ENCODE measurements around the gene FILIP1.

Gene FILIP1

GRCh38 chr6:75307364-75308004 is 186.1 kb downstream of the FILIP1 start:
- no peak for FAIRE-seq

GRCh38 chr6:75306064-75306463 is 187.5 kb downstream of the FILIP1 start:
- no peak for FAIRE-seq
- no peak for DNase-seq (ENCODE audit: extremely low spot score, insufficient read length, low read depth)

More at GRCh38 chr6:75307364-75308004, 186.1 kb downstream of the FILIP1 start:
- DNase-seq (ENCODE audit: extremely low spot score, insufficient read length, low read depth) = no peak

DNA sequence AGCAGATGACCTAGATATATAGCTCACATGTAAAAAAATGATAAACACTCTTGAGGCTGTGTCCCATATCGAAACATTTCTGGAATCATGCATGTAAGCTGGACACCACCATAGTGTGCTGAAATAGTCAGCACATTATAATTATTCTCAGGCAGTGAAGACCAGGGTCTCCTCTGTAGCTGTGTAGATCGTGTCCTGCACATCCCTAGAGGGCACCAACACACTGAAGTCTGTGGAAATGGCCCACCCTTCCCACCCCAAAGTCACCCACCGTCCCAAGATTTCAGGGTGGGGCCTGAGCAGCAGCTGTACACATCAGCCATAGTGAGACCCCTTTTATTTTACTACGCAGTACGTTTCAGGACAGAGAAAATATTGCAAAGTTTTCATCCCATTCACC is 188.0 kb downstream of the FILIP1 start:
- no peak for FAIRE-seq
- DNase-seq (ENCODE audit: extremely low spot score, insufficient read length, low read depth) = no peak

DNA sequence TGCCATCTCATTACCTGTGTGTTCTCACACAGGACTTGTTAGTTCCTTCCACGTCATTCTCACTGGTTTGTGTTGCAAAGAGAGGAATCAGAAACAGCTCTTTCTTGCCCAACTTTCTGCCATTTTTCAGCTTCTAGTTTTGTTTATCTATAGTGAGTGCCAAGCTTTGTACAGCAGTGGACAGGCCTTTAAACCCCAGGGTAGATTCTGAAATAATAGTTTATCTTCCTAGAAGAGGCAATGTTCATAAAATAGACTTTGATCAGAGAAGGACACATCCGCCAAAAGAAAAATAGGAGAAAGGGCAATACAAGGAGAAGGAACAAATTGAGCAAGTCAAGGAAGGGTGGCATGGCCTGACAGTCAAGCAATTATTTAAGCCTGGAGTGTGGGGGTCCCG is 191.3 kb downstream of the FILIP1 start:
- DNase-seq (ENCODE audit: extremely low spot score, insufficient read length, low read depth) (no peak), FAIRE-seq (no peak)

- DNase-seq (ENCODE audit: extremely low spot score, insufficient read length, low read depth) (no peak), FAIRE-seq (no peak)
Observed at GRCh38 chr6:75301537-75301936, 192.1 kb downstream of the FILIP1 start.

DNA sequence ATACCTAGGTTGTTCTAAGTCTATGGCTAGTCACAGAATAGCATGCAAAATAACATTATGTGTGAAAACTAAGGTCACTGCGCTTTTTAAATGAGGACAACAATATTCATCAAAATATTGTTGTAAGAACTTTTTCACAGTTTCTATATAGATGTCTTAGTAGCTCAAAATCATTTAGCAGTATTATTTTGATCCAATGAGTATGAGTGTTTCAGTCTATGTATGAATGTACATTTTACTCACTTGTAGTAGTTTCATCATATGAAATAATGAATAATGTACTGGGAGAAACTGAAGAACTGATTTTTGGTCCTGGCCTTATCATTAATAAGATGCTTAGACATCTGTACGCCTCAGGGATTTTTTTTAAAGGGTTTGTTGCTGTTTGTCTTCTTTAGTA is 192.5 kb downstream of the FILIP1 start:
- DNase-seq (ENCODE audit: extremely low spot score, insufficient read length, low read depth) = no peak
- no peak for FAIRE-seq

DNA sequence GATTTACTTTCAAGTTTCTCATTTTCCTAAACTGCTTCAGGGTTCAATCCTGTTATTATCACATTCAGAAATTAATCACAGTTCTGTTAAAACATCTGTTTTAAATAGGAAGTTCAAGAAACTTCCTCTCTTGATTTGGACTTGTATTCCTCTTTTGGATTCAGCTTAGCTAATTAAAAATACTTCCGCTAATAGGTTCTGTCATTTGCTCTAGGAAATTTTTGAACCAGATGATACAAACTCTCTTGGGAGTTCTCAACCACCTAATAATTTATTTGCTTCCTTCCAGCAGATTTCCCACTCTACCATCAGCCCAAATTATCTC is 193.1 kb downstream of the FILIP1 start:
- FAIRE-seq = no peak
- no peak for DNase-seq (ENCODE audit: extremely low spot score, insufficient read length, low read depth)

DNA sequence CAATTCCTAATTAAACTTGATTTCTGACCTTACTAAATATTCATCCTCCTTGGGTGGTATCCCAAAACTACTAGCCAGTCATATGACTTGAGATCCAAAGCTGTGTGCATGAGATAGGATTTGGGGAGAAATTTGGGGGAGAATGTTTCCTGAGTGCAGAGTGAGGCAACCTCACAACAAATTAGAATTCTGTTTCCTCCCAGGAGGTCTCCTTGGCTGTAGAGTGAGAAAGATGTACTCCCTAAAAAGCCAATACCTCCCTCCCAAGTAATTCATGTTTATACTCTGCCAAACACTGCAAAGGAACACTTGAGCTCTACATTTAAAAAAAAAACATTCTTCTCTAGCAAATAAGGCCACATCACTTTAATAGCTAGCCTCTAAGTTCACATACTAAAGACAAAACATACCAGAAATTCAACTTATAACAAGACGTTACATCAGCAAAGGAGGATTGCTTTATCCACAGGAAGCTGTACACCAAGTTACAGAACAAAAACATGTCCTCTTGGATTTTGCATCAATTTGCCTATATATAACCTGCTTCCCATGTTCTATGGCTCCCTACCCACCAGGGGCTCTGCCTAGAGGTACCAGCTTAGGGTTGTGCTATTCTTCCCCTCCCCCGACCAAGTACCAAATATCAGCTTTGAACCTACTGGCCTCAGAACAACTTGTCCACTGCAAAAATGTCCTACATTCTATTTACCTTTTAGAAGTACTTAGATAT is 193.6 kb downstream of the FILIP1 start:
- FAIRE-seq (no peak), DNase-seq (ENCODE audit: extremely low spot score, insufficient read length, low read depth) (no peak)

- DNase-seq (ENCODE audit: extremely low spot score, insufficient read length, low read depth) (peak; percentile 9), FAIRE-seq (peak; percentile 63)
Observed at GRCh38 chr6:75296811-75297779, 196.5 kb downstream of the FILIP1 start.

GRCh38 chr6:75292555-75292954 is 201.0 kb downstream of the FILIP1 start:
- FAIRE-seq (no peak), DNase-seq (ENCODE audit: extremely low spot score, insufficient read length, low read depth) (no peak)

DNA sequence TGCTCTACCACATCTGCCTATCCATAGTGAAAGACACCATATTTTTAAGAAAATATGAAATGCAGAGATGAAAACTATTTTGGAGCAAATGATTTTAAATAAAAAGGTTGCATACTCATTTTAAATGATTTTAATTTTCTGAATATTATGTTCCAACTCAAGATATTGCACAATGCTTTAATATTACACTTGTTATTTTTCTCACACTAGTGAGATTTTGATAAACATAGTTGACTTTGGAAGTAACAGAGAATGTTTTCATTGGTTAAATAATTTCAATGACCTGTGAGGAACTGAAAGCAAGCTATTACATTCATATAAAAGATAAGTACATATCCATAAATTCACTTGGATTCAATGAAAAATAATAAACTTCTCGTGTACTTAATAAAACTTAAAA is 201.9 kb downstream of the FILIP1 start:
- no peak for FAIRE-seq
- no peak for DNase-seq (ENCODE audit: extremely low spot score, insufficient read length, low read depth)

DNA sequence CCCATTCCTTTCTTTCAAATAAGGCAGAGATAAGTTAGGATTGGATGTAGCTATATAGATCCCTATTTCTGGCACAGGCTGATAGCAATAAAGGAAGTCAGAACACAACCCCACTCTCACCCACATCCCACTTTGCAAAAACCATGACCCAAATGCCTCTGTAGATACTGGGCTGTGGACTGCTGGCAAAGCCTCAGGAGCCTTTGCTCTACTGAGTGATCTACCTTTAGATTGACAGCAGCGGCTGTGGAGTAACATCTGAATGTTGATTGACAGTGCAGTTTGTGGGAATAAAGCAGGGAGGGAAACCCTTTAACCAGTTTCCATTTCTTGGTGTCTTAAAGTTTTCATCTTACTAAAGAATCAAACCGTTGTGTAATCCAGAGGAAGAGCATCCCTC is 202.3 kb downstream of the FILIP1 start:
- DNase-seq (ENCODE audit: extremely low spot score, insufficient read length, low read depth) (no peak), FAIRE-seq (no peak)

DNA sequence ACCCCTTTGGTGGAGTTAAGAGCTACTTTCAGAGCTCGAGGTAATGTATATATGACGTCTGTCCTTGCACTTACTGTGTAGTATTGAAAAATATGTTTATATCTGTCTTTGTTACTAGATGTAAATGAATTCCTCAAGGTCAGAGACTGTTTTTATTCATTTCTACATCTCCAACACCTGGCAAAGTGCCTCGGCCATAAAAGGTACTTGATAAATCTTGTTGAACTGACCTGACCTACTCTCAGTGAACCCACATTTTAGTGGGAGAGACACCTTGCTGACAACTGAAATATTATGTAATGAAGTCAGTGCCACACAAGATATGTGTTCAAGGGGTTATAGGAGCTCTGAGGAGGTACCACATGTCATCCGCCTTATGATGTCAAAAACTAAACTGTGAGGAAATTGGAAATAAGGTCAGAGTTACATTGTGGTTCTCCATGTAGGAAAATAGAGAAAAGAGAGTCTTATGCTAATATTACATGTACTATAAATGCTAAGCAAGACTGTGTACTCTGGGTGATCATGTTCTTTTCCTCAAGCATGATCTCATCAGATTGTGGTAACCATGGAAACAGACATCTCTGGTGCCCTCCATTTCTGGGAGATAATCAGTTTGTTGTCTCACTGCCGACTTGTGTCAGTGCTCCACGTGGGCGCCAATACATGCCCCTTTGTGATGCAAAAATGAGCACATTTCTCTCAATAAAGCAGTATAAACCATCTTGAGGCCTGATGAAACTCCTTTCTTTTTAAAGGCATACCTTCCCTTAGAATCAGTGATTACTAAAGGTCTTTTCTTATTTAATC is 203.3 kb downstream of the FILIP1 start:
- DNase-seq (ENCODE audit: extremely low spot score, insufficient read length, low read depth) = no peak
- FAIRE-seq = no peak

GRCh38 chr6:75288023-75288422 is 205.6 kb downstream of the FILIP1 start:
- FAIRE-seq = no peak
- DNase-seq (ENCODE audit: extremely low spot score, insufficient read length, low read depth) = no peak

GRCh38 chr6:75287424-75287823 is 206.2 kb downstream of the FILIP1 start:
- DNase-seq (ENCODE audit: extremely low spot score, insufficient read length, low read depth) = no peak

DNA sequence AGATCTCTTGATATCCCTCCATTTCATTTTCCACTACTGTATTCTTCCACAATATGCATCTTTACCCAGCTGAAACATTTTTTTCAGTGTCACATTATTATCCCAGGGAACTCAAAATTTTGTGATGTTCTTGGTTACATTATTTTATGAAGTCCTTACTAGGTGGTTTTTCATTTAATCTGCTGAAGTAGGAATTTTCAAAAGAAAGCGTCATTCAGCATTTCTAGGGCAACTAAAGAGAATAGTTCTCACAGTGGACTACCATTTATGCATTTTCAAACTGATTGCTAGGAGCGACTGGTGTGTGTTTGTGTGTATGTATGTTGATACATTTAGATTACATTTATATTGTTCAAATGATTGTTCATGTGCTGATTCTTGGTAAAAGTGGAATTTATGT is 206.6 kb downstream of the FILIP1 start:
- no peak for FAIRE-seq

More at GRCh38 chr6:75287424-75287823, 206.2 kb downstream of the FILIP1 start:
- FAIRE-seq = no peak

DNA sequence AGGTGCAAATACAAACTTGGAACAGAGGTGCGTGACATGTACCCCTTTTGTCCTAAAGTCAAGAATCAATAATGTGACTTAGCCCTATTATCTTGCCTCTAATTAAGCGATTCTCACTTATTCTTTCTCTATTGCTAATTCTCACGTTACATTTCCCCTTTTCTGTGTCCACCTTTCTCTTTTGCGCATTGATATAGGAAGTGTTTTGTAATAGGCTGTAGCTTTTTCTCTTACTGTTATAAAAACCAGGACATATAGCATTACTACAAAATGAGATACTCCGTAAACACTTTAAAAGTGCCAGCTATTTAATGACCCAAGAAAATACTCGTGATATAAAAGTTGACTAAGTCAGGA is 208.3 kb downstream of the FILIP1 start:
- FAIRE-seq (no peak), DNase-seq (ENCODE audit: extremely low spot score, insufficient read length, low read depth) (no peak)

More for the DNA sequence above, 206.6 kb downstream of the FILIP1 start:
- no peak for DNase-seq (ENCODE audit: extremely low spot score, insufficient read length, low read depth)

DNA sequence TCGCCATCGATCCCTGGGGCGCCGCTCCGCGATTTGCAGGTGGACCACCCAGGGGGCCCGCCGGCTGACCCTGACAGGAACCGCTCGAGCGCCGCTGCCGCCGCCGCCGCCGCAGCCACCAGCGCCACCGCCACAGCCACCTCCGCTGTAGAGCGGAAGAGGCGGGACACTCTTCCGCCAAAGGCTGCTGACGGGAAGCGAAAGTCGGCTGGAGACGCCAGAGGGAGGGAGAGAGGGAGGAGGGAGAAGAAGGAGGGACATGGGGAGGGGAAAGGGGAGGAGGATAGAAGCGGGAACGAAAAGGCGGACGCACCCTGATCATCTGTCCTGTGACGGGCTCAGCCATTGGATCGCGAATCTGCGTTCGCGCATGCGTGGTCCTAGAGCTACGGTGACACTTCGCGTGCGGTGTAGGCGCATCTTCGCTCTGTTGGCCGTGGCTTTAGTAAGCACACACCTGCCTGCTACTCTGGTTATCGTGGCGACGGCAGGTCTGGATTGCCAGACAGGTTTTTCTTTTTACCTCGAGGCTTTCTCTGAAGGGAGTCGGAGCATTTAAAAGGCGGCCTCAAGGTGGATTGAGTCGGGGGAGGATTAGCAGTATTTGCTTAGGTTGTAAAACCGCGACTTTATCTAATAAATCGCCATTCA is 208.8 kb downstream of the FILIP1 start, which contains the start of gene TMEM30A:
TSS of gene TMEM30A (minus strand) at position 161 of the 651 bp plus-strand sequence. CDS start at position 7, 154 bp downstream.
- FAIRE-seq (peak; percentile 100), DNase-seq (ENCODE audit: extremely low spot score, insufficient read length, low read depth) (peak; percentile 92)

DNA sequence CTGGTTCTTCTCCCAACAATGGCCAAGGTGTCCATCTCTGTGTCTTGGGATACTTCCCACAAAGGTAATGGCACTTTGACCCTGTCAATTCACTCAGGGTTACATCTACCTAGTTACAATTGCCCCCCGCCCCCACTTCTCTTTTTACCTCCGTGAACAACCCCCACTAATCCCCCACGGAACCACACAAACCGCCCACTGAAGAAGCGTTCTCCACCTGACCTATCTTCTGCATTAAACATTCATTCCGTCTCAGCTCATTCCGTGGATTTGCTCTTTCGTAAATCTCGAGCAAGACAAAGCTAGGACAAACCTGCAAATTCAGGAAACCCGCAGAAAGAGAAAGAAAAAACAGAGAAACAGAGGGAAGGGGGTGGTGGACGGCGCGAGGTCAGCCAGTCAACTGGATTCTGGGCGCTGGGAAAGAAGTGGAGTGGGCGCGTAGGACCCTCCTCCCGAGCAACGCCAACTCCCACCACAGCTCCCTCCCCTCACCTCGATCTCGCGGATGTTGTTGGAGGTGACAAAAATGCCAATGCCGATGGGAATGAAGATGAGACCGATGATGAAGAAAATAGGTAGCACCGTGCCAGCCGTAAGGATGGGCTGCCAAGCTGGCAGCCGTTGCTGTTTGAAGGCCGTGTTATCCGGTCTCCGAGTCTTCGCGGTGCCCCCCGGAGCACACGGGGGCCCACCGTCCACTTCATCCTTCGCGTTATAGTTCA is 209.5 kb downstream of the FILIP1 start:
- DNase-seq (ENCODE audit: extremely low spot score, insufficient read length, low read depth) = no peak
- FAIRE-seq = peak; percentile 76

Measured in GM18507 (cell line).